Colonic mucosa (tissue), 4 donors: ENCODE data around the gene PLK3. TPM values are rescaled to one million over a fixed set of nuclear protein-coding genes. Genes with fewer than 3 reads are reported as not detected.

Source experiments
- DNase-seq: peaks from one replicate; pipeline ENCODE4 v3.0.0-alpha.2; 2020
- H3K27ac ChIP-seq: fragments of 200-600 bp; one replicate; pipeline ENCODE4 v1.8.0; 2021
- H3K27me3 ChIP-seq: fragments of 200-600 bp; one replicate; pipeline ENCODE4 v1.8.0; 2021
- H3K36me3 ChIP-seq: fragments of 200-600 bp; one replicate; pipeline ENCODE4 v1.8.0; 2021
- H3K4me1 ChIP-seq: fragments of 200-600 bp; one replicate; pipeline ENCODE4 v1.8.0; 2021; ENCODE audit warnings: mild to moderate bottlenecking
- H3K4me3 ChIP-seq: fragments of 200-600 bp; one replicate; pipeline ENCODE4 v1.8.0; 2021
- H3K9ac ChIP-seq, 2 donors: one replicate each; pipeline ENCODE4 v1.7.0; 2013; ENCODE audit warnings: control low read depth in 2 of 2, low read depth in 2 of 2, low read length in 2 of 2
- H3K9me3 ChIP-seq: fragments of 200-600 bp; one replicate; pipeline ENCODE4 v1.8.0; 2021
- CTCF ChIP-seq: fragments of 200-600 bp; IDR thresholded peaks from one replicate; pipeline ENCODE4 v1.8.0; 2022; ENCODE audit warnings: antibody characterized with exemption, mild to moderate bottlenecking
- intact Hi-C: fragments of 100-400 bp; cut with DNase I; formaldehyde crosslinking; loops from one replicate; pipeline ENCODE4 v1.14.1; 2022
- total RNA-seq, 2 donors: library from RNA; stranded (reverse); fragmentation: NEBNext Ultra II Directional in 1 of 2; extraction: Animal tissue kit (Norgen Biotek cat#: 25700) in 1 of 2; gene quantifications; one replicate each; pipeline ENCODE4 v1.2.1, GENCODE V29; 2021
- donor health status: healthy.
- donor health status: DM: no; HTN: no; CAD: no.
- donor health status: DM: no; HTN: no; CAD: no.

PLK3 gene
- total RNA-seq, 2 donors from 2014 or later, result 7.7 to 8.8 TPM

GRCh38 chr1:44828003-44828651, 27.9 kb downstream of the PLK3 start:
- Histone ChIP-seq H3K27ac (no peak overlapping the region), H3K27me3 (no peaks in the 10 kb centered on the region), H3K36me3 (no peaks in the 10 kb centered on the region), H3K4me3 (no peak overlapping the region), H3K4me1 (no peaks in the 10 kb centered on the region), H3K9me3 (no peaks in the 10 kb centered on the region), H3K9ac (no peak overlapping the region)
- no peak for DNase-seq
- TF ChIP-seq CTCF, result no peak
- intact Hi-C loops, result no loop called here

GRCh38 chr1:44828841-44829440, 28.8 kb downstream of the PLK3 start:
- no peak overlapping the region for H3K27ac ChIP-seq
- H3K4me1 ChIP-seq, result no peaks in the 10 kb centered on the region
- no peaks in the 10 kb centered on the region for H3K9me3 ChIP-seq
- H3K9ac ChIP-seq, result no peak overlapping the region
- no peaks in the 10 kb centered on the region for H3K27me3 ChIP-seq
- DNase-seq, result no peak
- no peak for TF ChIP-seq CTCF
- intact Hi-C loops, result no loop called here
- H3K4me3 ChIP-seq, result no peak overlapping the region
- no peaks in the 10 kb centered on the region for H3K36me3 ChIP-seq

GRCh38 chr1:44829506-44830384, 29.6 kb downstream of the PLK3 start:
- Histone ChIP-seq H3K36me3 (no peaks in the 10 kb centered on the region), H3K27ac (no peak overlapping the region), H3K9ac (no peak overlapping the region), H3K9me3 (no peaks in the 10 kb centered on the region), H3K4me1 (no peaks in the 10 kb centered on the region), H3K4me3 (no peak overlapping the region), H3K27me3 (no peaks in the 10 kb centered on the region)
- TF ChIP-seq CTCF, result no peak
- DNase-seq, result no peak
- intact Hi-C loops, result loop anchor here (5.0 to 10.0 kb wide), 2 partner anchors 37 to 475 kb away; no protein-coding TSS in a partner anchor

GRCh38 chr1:44830900-44831304, 30.7 kb downstream of the PLK3 start:
- no peak overlapping the region for H3K4me3 ChIP-seq
- no peak overlapping the region for H3K27ac ChIP-seq
- H3K9me3 ChIP-seq, result no peaks in the 10 kb centered on the region
- no peaks in the 10 kb centered on the region for H3K36me3 ChIP-seq
- no peak overlapping the region for H3K9ac ChIP-seq
- no peak for TF ChIP-seq CTCF
- intact Hi-C loops, result loop anchor here (5.0 to 10.0 kb wide), 2 partner anchors 39 to 474 kb away; no protein-coding TSS in a partner anchor
- H3K27me3 ChIP-seq, result no peaks in the 10 kb centered on the region
- no peak for DNase-seq
- H3K4me1 ChIP-seq, result no peaks in the 10 kb centered on the region

GRCh38 chr1:44831516-44831915, 31.3 kb downstream of the PLK3 start:
- DNase-seq, result no peak

More at GRCh38 chr1:44831516-44831915, 31.3 kb downstream of the PLK3 start:
- H3K27me3 ChIP-seq, result no peaks in the 10 kb centered on the region
- H3K27ac ChIP-seq, result no peak overlapping the region
- no peaks in the 10 kb centered on the region for H3K36me3 ChIP-seq
- intact Hi-C loops, result loop anchor here (5.0 to 10.0 kb wide), 2 partner anchors 39 to 473 kb away; no protein-coding TSS in a partner anchor
- H3K4me3 ChIP-seq, result no peak overlapping the region
- TF ChIP-seq CTCF, result no peak
- no peak overlapping the region for H3K9ac ChIP-seq
- H3K4me1 ChIP-seq, result no peaks in the 10 kb centered on the region
- H3K9me3 ChIP-seq, result no peaks in the 10 kb centered on the region
